Measurements from ENCODE around the gene AMTN. TPM values are rescaled to one million over a fixed set of nuclear protein-coding genes. Genes with fewer than 3 reads are reported as not detected.

The AMTN gene
- polyA plus RNA-seq, 1 of the 3 experiments (the other 2 are of a cell fraction): not detected

GRCh38 chr4:70473679-70474078, 44.7 kb upstream of the AMTN start:
- no peak overlapping the region for H2AFZ ChIP-seq (ENCODE audit: low read depth)
- CTCF ChIA-PET: no interaction called here
- no peaks in the 10 kb centered on the region for H3K4me1 ChIP-seq (ENCODE audit: control insufficient read depth in 1 of 2, insufficient read depth in 2 of 2, low read depth in 1 of 2, low read length in 1 of 2)
- H3K4me3 ChIP-seq (ENCODE audit: low read depth in 2 of 2, low read length in 1 of 2): no peak overlapping the region
- no peak overlapping the region for H3K4me2 ChIP-seq
- no peaks in the 10 kb centered on the region for H3K9me3 ChIP-seq
- no peaks in the 10 kb centered on the region for H3F3A ChIP-seq (replicated peaks; ENCODE audit: insufficient read depth)
- POLR2A ChIA-PET: no interaction called here
- 17% methylated on average over 4 of the region's 4 CpGs for WGBS (ENCODE audit: low lambda C conversion rate)
- H3K27me3 ChIP-seq (ENCODE audit: insufficient read depth): no peaks in the 10 kb centered on the region
- no peaks in the 10 kb centered on the region for H3K9me2 ChIP-seq
- H3K79me2 ChIP-seq (ENCODE audit: insufficient read depth): no peaks in the 10 kb centered on the region
- no peaks in the 10 kb centered on the region for H4K20me1 ChIP-seq (ENCODE audit: insufficient read depth)
- H3K36me3 ChIP-seq (replicated peaks in 1 of 2; ENCODE audit: control insufficient read depth in 1 of 2, insufficient read depth in 2 of 2, low read length in 1 of 2): no peaks in the 10 kb centered on the region
- no peak overlapping the region for H3K27ac ChIP-seq (ENCODE audit: low read depth in 2 of 2, low read length in 1 of 2)
- no peak overlapping the region for H3K9ac ChIP-seq
- DNase-seq: no peak
- TF ChIP-seq TEAD4 (IDR thresholded peaks at IDR 0.05; ENCODE audit: borderline replicate concordance, insufficient read depth): no peak
- TF ChIP-seq TAF1 (IDR thresholded peaks at IDR 0.05; ENCODE audit: borderline replicate concordance, low read depth, low read length): no peak
- TF ChIP-seq FOXM1 (IDR thresholded peaks at IDR 0.05; ENCODE audit: low read depth): no peak
- TF ChIP-seq MEF2A (IDR thresholded peaks at IDR 0.05; ENCODE audit: borderline replicate concordance, low read depth): no peak
- no peak for TF ChIP-seq PBX3 (IDR thresholded peaks at IDR 0.05)
- no peak for TF ChIP-seq FOXJ3 (CRISPR knock-in tag; IDR thresholded peaks at IDR 0.05)
- no peak for TF ChIP-seq FOSL2 (IDR thresholded peaks at IDR 0.05; ENCODE audit: borderline replicate concordance, low read depth)
- TF ChIP-seq ZBTB33 (IDR thresholded peaks at IDR 0.05; ENCODE audit: borderline replicate concordance, low read depth): no peak
- TF ChIP-seq EP300 (IDR thresholded peaks at IDR 0.05; ENCODE audit: borderline replicate concordance in 1 of 2, low read depth in 1 of 2, low read length in 1 of 2): no peak
- no peak for TF ChIP-seq JUND (IDR thresholded peaks at IDR 0.05)
- TF ChIP-seq GATA2 (CRISPR knock-in tag; IDR thresholded peaks at IDR 0.05): no peak
- TF ChIP-seq CHD2 (IDR thresholded peaks at IDR 0.05; ENCODE audit: low read length, partially characterized antibody): no peak
- no peak for TF ChIP-seq NFIC (IDR thresholded peaks at IDR 0.05; ENCODE audit: borderline replicate concordance)
- TF ChIP-seq GABPA (IDR thresholded peaks at IDR 0.05; ENCODE audit: low read depth): no peak
- no peak for TF ChIP-seq CTCF (IDR thresholded peaks at IDR 0.05)
